HG03342 (cell line): Measurements from ENCODE around the gene PTPRT.

Experiments used
- ATAC-seq: cut with Tn5 transposase; IDR thresholded peaks from one replicate; pipeline ENCODE4 v1.9.1; 2021; ENCODE audit warnings: mild to moderate bottlenecking, moderate library complexity; ENCODE audit not compliant: unreplicated experiment

PTPRT gene

DNA sequence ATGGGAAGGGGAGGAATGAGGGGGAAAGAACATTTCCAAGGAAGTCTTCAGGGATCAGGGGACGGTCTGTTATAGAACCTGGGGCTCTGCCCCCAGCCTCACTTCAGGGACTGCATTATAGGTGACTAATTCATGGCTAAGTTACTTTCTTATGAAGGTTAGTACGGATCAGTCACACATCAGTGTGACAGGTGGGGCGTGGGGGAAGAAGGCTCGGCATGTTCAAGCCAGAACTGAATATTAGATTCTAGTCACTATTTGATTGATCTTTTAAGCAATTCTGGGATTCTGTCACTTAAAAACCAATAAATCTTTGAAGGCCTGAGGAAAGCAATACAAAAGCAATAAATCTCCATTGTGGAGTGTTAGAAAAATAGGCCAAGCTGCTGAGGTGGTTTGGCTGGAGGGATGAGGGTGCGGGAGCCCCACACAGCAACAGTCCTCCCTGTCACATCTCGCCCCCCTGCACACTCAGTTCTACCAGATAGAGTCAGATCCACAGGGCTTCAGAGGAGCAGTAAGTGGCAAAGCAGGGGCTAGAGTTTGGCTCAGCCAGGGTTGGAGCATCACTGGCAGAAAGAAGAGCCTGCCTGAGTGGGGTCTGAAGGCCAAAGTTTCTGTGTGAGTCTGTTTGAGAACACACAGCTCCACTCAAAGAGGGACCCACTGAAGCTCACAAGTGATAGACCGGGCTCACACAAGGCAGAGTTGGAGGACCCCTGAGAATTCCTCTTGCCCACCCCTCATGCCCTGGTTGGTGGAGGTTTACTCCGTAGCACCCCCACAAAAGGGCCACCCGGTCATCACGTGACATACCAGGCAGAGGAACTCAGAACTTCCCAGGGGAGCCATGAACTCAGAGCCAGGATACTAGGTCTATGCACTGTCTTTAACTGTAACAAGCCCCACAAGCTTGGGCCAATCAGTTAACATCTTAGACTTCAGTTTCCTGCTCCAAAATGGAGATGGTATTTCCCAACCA, 843.2 kb downstream of the PTPRT start:
- ATAC-seq: no peak

DNA sequence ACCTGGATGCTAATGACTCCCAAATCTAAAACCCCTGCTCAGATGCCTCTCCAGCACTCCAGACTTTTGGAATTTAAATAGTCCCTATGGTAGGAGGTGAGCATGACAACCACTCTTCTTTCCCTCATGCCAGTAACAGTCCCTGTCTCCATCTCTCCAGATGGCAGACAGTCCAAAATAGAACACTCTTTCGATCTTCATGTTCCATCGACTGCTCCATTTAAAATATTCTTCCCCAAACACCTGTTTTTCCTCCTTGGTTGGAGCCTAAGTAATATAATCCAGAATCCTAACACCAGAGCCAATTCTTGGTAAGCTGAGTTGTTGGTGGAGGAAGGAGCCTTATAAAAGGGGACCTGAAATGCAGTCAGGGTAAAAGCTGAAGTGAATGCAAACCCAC, 848.1 kb downstream of the PTPRT start:
- no peak for ATAC-seq

DNA sequence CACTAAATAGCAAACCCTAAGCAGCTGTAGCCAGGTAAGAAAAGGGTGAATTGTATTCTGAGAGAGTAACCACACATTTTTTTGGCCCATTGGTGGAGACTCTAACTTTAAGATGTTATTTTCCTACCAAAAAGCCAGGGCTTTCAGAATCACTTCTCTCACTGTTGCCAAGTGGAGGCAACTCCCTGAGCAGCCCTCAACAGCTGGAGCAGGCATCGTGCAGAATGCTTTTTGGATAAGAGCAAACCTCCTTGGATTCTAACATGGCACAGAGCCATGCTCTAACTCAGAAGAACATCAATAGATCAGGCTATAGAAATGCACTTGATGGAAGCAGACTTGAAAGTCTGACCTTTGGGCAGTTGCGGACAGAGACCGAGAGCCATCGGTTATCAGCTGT, 849.3 kb downstream of the PTPRT start:
- ATAC-seq: no peak

DNA sequence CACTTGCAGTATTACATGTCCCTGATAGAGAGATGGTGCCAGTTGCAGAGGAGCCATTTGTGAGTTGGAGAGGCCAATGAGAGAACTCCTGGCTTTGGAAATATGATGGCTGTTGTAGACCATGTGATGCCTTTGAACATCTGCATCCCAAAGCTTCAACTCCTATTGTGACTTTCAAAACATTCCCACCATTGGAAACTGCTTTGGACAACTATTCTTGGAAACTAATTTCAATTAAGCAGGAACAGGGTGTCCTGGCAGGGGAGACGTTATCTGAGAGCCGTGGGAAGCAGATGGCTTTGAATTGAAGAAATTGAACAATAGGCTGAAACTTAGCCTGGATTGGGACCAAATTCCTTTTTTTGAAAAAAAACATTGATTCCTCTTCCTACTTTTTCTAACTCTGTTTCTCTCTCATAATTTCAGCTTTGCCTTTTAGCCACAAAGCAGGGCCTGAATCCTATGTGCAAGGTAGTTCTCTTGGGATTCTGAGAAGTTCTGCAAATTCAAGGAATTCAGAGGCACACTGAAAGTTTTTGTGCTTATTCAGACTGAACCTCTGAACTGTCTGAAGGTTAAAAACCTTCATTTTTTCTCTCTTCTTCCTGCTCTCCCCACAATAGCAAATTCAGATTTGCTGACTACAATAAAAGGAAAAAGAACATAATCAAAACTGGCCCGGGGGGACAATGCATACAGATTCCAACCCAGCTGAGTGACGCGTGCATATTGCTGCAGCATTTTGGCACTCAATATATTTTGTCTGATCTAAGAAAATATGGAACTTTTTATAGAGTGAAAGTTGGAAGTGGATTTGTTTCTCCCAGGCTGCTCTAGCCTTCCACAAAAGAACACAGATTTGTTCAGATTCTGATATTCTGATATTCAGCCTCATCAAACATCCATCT, 851.2 kb downstream of the PTPRT start:
- no peak for ATAC-seq

DNA sequence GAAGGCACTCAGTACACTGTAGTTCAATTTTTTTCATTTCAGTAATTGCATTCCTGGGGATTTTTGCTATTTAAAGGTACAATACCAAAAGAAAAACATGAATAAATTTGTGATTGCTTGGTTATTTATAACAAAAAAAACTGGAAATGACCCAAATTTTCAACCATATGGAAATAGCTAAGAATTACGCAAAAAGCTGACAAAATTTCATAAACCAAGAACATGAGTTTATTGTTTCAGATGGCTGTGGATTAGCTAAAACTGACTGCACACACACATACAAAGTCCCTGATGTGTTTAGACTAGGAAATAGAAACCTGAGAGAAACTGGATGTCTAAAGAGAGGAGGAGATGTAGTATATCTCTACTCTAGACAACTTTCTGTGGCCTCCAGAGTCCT, 853.1 kb downstream of the PTPRT start:
- no peak for ATAC-seq

DNA sequence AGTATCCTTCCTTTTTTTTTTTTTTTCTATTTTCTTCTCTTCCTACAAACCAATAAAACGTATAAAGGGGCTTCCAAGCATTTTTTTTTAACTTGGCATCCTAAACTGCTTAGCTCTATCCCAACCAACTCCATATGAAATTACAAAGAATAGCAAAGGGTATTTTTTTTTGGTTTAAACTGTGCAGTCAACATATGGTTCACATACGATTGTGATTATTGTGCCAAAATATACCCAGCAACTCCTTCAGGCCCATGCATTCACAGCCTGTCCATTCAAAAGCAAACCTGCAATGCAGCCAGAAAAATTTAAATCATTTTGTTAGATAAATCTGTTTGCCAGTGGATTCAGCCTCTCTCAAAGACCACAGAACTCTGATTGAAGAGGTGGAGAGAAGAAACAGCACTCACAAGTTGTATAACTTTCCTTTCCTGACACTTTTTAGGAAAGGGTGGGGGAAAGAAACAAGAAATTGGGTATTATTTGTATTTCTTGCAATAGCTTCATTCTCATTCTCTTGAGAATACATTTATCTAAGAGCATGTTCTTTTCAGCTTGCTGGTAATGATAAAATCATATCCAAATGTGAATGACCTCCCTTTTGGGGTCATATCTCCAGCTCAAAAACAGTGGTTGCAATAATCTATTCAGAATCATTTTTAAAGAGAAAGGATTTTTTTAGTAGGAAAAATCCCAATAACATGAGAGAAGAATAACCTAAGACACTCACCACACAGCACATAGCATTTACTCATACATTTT, 870.3 kb downstream of the PTPRT start:
- ATAC-seq: no peak

DNA sequence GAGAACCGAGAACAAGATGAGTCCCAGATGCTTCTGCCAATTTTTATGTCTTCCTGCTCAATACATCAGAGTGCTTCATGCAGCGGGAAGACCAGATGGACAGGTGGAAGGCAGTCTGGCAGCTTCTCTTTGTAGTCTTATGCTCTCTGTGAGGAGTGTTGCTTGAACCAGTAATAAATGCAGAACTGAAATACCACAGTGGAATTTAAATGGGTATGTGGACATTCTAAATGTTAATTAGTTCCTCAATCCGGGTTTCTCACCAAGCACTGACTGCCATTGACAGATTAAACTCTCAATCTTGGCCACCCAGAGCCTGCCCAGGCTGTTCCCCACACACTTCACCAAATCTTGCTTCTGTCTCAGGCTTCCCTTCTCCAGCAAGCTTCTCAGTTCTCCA, 876.0 kb downstream of the PTPRT start:
- no peak for ATAC-seq

DNA sequence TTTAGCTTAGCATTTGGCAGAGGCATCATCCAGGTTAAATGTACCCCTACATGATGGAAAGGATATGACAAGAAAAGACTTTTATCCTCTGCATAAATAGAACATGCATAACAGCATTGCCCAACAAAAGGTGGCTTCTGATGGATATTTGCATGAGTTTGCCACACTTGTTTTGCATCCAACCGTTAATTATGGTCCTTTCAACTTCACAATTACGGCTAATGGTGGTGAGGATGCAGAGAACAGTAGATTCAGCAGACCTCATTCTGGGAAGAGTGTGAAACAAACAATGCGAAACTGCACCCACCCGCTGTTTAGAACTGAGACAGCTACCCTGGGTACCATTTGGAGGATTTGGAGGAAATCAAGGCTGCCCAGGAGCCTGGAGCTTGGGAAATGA, 880.7 kb downstream of the PTPRT start:
- no peak for ATAC-seq

DNA sequence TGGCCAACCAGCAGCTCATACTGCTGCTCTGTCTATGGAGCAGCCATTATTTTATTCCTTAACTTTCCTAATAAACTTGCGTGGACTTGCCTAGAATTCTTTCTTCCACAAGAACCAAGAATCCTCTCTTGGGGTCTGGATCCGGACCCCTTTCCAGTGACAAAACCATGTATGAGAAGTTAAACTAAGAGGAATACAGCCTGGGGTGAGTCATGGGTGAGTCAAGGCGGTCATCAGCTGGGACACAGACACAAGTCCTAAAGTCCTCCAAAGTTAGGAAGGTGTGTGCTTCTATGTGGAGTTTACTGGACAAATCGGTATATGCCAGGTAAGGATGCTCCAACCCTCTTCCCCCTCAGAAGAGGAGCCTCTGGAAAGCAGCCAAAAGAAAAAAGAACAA, 881.5 kb downstream of the PTPRT start:
- no peak for ATAC-seq

DNA sequence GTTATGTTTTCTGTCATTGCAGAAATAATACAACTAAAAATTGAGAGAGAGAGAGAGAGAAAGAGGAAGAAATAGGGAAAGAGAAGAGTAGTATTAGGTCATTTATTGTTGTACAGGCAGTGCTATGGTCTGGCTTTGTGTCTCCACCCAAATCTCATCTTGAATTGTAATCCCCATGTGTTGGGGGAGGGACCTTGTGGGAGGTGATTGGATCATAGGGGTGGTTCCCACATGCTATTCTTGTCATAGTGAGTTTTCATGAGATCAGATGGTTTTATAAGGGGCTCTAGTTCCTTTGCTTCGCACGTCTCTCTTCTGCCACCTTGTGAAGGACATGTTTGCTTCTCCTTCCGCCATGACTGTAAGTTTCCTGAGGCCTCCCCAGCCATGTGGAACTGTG, 894.1 kb downstream of the PTPRT start:
- no peak for ATAC-seq

DNA sequence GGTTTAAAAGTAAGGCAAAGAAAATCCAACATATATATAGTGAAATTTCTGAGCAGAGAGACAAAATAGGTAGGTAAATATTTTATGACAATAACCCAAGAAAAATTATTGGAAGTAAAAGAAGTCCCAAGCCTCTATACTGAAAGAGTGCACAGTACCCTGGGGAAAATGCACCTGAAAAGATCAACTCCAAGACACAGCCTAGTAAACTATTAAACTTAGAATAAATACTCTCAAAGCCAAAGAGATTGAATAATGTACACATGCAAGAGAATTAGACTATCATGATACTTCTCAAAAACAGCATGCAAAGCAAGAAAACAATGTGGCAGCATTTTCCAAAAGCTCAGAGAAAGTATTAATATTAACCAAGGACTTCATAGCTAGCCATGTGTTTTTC, 894.7 kb downstream of the PTPRT start:
- ATAC-seq: no peak

DNA sequence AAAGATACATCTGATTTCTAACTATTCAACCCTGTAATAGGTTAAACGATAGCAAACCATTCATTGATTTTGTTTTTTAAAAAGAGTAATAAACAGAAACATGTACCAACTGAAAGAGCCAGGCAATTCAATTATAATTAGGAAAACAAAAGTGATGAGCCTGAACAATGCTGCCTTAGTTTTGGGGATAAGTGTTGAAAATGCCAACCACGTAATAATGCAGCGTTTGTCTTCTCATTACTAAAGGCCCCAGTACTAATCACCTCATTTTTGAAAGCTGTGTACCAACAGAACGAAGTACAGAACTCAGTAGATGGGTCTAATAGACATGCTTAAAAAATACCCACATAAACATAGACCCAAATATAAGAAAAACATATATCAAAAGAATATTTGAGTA, 907.9 kb downstream of the PTPRT start:
- ATAC-seq: no peak

DNA sequence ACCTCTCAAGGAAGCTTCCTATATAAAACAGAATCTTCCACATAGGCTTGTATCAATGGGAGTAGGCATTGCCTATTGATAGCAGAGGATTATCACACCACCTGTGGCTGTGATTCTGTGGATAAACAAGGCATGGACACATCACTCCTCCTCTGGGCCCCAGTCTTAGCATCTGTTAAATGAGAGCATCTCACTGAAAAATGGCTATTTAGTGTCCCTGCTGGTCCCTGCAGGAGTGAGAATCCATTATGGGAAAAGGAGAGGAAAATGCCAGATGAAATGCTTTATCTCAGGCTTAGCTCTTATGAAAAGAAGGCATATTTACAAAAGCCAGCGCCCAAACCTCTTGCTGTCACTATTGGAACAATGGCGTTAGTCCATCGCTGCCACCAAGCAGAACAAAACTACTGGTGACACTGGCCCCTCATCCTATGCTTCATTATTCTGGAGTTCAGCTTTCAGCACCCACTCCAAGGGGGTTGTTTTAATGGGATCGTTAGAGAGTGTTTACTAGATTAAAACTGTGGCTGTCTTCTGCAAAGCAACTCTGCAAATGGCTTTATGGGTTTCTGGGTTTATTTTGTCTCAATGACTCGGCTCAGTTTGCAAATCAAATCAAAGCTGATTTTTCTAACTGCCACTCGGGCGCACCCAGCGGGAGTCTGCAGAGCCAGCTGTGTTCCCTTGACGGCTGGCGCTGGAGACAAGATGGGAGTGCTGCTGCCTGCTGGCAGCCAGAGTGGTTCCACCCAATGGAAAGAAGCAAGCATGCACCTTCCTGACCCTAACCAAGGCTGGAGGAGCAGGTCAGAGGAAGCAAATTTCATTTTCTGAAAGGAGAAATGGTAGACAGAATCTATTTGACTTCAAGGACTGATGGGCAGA, 912.7 kb downstream of the PTPRT start:
- no peak for ATAC-seq

DNA sequence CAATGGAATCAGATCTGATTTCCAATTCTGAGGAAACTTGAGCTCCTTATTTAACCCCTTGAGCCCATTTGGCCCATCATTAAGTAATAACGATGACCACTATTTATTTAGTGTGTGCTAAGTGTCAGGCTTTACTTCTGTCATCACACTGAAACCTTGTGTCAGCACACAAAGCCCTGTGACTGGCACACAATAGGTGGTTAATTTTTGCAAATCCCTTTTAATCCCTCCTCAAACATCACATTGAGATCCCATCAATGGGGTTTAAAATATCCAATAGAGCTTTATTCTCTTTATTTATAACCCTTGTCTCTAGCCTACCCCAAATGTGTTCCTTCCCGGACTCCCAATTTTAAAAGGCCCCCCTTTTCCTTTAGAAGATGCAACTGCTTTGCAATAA, 914.7 kb downstream of the PTPRT start:
- ATAC-seq: no peak

DNA sequence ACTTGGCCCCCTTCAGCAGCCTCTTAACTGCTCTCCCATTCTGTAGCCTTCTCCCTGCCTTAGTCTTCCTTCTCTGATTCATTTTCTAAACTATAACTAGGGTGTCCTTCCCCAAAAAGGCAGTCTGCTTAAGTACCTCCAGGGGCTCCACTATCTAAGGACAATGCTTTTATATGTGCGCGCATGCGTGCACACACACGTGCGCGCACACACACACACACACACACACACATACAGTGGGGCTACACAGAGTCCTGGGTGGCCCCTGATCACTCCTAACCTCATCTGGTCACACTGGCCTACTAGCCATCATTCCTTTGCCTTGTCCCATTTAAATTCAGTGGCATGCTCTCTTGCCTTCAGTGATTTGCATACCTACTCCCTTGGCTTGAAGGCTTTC, 917.2 kb downstream of the PTPRT start:
- no peak for ATAC-seq

DNA sequence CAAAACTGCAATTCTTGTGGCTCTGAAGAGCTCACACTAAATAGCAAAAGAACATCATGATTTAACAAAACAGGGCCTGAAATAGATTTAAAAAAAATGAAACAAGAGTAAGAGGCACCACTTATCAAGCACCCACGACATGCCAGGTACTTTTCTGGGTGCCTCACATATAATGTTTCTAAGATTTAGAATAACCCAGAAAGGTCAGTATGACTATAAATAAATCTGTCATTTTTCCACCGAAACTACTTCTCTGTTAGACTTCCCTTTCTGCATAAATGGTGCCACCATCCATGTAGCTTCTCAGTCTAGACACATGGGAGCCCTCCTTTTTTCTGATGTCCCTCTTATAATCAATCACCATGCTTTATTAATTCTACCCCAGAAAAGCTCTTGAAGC, 919.2 kb downstream of the PTPRT start:
- no peak for ATAC-seq

DNA sequence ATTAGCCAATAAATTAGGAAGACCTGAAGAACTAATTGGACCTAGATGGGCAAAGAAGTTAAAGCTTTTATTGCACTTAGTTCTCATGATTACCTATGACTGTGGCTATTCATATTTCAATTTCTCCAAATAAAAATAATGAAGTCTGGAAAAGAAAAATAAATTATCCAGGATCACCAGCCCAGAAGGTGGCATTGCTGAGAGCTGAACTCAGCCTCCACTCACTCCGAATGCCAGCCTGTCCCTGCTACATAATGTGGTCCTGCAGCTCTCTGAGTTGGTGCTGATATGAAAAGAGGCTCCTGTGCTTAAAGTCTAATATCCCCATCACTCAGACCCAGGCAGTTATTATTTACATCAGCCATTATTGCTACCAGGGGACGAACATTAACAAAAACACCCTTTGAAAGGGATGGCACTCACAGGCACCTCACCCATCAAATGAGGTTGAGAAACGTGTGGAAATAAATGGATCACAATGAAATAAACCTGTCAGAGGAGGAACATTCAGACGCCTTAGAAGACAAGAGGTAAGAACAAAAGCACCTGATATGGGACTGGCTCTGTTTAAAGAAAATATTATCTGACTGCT, 921.8 kb downstream of the PTPRT start:
- no peak for ATAC-seq

DNA sequence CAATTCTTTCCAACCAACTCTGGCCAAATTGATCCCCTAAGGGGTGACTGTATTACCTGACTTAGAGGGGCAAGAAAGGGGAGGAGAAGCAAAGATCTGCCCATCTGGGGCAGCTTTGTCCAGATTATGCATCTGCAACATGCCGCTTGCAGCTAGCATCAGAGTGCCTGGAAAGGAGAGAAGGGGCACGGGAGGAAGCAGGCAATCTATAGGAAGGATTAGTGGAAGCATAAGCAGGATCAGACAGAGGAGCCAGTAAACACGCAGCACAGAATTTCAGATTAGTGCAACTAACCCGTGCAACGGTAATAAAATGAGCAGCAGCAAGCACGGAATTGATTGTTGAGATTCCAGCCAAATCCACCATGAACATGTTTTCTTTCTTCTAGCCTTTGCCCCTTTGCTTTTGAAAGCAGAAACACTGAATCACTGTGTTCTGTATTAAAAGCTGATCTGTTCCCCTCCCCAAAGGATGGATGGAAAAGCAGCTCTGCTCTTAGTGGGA, 927.9 kb downstream of the PTPRT start:
- no peak for ATAC-seq

DNA sequence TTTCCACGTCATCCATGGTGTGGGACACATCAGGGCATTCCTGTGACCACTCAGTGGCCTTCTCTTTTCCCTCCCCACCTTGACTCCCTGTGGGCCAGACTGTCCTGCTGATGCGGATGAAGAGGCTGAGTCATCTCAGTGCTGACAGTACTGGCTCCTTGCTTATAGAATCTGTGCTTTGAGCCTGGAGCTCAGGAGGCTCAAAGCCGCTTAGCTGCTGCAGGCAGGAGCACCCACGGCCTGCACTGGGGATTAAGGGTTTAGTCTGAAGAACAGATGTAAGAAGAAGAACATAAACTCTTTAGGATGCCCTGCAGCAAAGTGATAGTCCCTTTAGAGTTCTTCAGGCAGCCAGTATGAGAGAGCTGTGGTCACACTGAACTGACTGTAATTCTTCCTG, 929.5 kb downstream of the PTPRT start:
- no peak for ATAC-seq

DNA sequence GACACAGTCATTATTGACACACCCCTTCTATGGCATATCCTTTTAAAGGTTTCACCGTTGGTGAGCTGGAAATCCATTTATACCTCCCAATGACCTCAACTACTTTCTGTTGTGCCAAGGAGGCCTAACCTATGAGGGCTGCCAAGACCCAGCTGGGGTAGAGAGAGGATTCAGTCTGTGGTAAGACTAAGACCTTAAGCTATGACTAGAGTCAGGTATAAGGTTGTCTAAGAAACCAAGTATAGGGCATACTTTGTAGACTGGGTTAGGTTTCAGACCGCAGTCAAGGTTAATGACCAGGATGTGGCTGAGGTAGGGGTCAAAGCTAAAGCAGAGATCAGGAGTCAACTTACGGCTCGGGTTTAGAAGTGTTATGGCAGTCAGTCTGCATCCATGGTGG, 930.3 kb downstream of the PTPRT start:
- ATAC-seq: no peak
